ENCODE results near the gene FGF18. TPM values are rescaled to one million over a fixed set of nuclear protein-coding genes. Genes with fewer than 3 reads are reported as not detected.

Gene FGF18
- total and polyA plus RNA-seq, 10 of the 15 experiments (the other 5 are each of a cell fraction or from before 2014, with no cell fraction given) = 0.03 to 0.10 (median 0.06) TPM; not detected in 5

GRCh38 chr5:171478946-171479775 lies 59.7 kb downstream of the FGF18 start (continued):
- TF ChIP-seq CTCF (IDR thresholded peaks at IDR 0.05 in 2 of 3, conservative IDR thresholded peaks at IDR 0.05 in 1 of 3; ENCODE audit: control insufficient read depth in 2 of 3, extremely low read depth in 1 of 3, insufficient read depth in 1 of 3, low read depth in 3 of 3, low read length in 3 of 3) = no peak
- TF ChIP-seq CBX3 (IDR thresholded peaks at IDR 0.05; ENCODE audit: borderline replicate concordance, low read depth) = no peak
- TF ChIP-seq POLR2AphosphoS2 (IDR thresholded peaks at IDR 0.05; ENCODE audit: low read depth, low read length) = no peak
- no peak for TF ChIP-seq SMAD1 (IDR thresholded peaks at IDR 0.05; ENCODE audit: low read depth, partially characterized antibody)
- TF ChIP-seq BCL3 (IDR thresholded peaks at IDR 0.05; ENCODE audit: borderline replicate concordance, insufficient read depth, low read depth, low read length, poor library complexity, severe bottlenecking) = no peak
- no peak for TF ChIP-seq RBBP5 (conservative IDR thresholded peaks at IDR 0.05)

GRCh38 chr5:171479776-171480125 lies 60.3 kb downstream of the FGF18 start:
- RAD21 ChIA-PET (ENCODE audit: unreplicated experiment) = no interaction called here
- Histone ChIP-seq H3K27ac (ENCODE audit: control insufficient read depth, insufficient read depth) (no peak overlapping the region), H4K20me1 (ENCODE audit: control insufficient read depth, insufficient read depth) (no peaks in the 10 kb centered on the region), H3K36me3 (ENCODE audit: control insufficient read depth in 2 of 2, insufficient read depth in 2 of 2, low read length in 1 of 2) (no peaks in the 10 kb centered on the region), H3K9me3 (replicated peaks; ENCODE audit: control insufficient read depth, insufficient read depth, low read length) (no peaks in the 10 kb centered on the region), H3K79me2 (ENCODE audit: control insufficient read depth, insufficient read depth, low read length) (no peaks in the 10 kb centered on the region), H3K4me3 (no peak overlapping the region), H3K27me3 (replicated peaks in 1 of 2; ENCODE audit: control insufficient read depth in 2 of 2, insufficient read depth in 2 of 2, low read length in 1 of 2) (no peaks in the 10 kb centered on the region; a peak in 2 of 4 replicates), H2AFZ (ENCODE audit: control insufficient read depth, low read depth, low read length) (no peak overlapping the region), H3K4me1 (ENCODE audit: control insufficient read depth, insufficient read depth, low read length) (peaks cover 3% of the 10 kb centered on the region), H3K9ac (ENCODE audit: control insufficient read depth, insufficient read depth, low read length) (no peak overlapping the region), H3K4me2 (ENCODE audit: control insufficient read depth, insufficient read depth) (no peak overlapping the region)
- WGBS (ENCODE audit: insufficient coverage, insufficient replicate concordance, low lambda C conversion rate, missing lambda C conversion rate) = 0% methylated on average over 1 of the region's 1 CpG
- BruUV-seq (replicated peaks) = no TSS peak
- no peak for ATAC-seq
- no peak for TF ChIP-seq FOXM1 (IDR thresholded peaks at IDR 0.05; ENCODE audit: low read depth, low read length)
- POLR2A ChIA-PET = no interaction called here
- CTCF ChIA-PET = no interaction called here
- in situ Hi-C loops (cut with MboI) = no loop called here
- no peak for DNase-seq (ENCODE audit: low read depth, low spot score)
- no peak for FAIRE-seq
- intact Hi-C loops (cut with micrococcal nuclease; ENCODE audit: unreplicated experiment) = no loop called here
- SMC1A ChIA-PET (ENCODE audit: uncharacterized antibody, unreplicated experiment) = no interaction called here
